B cell (primary cell): Measurements from ENCODE around the gene DCPS. TPM values are rescaled to one million over a fixed set of nuclear protein-coding genes. Genes with fewer than 3 reads are reported as not detected.

Source experiments
- ATAC-seq: fragments of 200-7000 bp; cut with Tn5 transposase; one replicate; pipeline ENCODE4 v1.10.0; 2021; ENCODE audit warnings: low read depth, mild to moderate bottlenecking, moderate number of reproducible peaks, moderate library complexity
- CTCF ChIA-PET: fragments of 350-600 bp; sonication (Branson Sonifier 250); formaldehyde crosslinking; loops from one replicate; lab custom pipeline; 2021; ENCODE audit warnings: antibody characterized with exemption, inconsistent platforms; lab: Charles Lee
- POLR2A ChIA-PET: fragments of 350-600 bp; sonication (Branson Sonifier 250); formaldehyde crosslinking; loops from one replicate; lab custom pipeline; 2021; ENCODE audit warnings: antibody characterized with exemption; lab: Charles Lee
- DNase-seq: peaks from one replicate; pipeline ENCODE4 v3.0.0; 2013
- H2AFZ ChIP-seq: 2 replicates; pipeline ENCODE4 v1.6.1; 2012; ENCODE audit warnings: mild to moderate bottlenecking, low read depth, low read length; ENCODE audit not compliant: insufficient read depth, poor library complexity, severe bottlenecking
- H3K27ac ChIP-seq, 2 donors: 1 replicate in 1 of 2; 2 replicates in 1 of 2; pipeline ENCODE4 v1.5.1; 2012 to 2013; ENCODE audit warnings: low read length in 2 of 2, mild to moderate bottlenecking in 2 of 2, moderate library complexity in 1 of 2
- H3K27me3 ChIP-seq, 4 experiments: fragments of 200-600 bp in 1 of 4; sonication (generic) in 1 of 4; replicated peaks in 1 of 4; 1 replicate in 2 of 4; 2 replicates in 2 of 4; pipeline versions ENCODE4 v1.6.1 to v1.7.0; 2013 to 2016; ENCODE audit warnings: low read length in 3 of 4, mild to moderate bottlenecking in 2 of 4, mixed read lengths in 1 of 4, moderate library complexity in 1 of 4; ENCODE audit not compliant: insufficient read depth in 4 of 4, control insufficient read depth in 3 of 4; ENCODE audit errors: control extremely low read depth in 1 of 4
- H3K36me3 ChIP-seq, 2 experiments: replicated peaks in 1 of 2; 1 replicate in 1 of 2; 2 replicates in 1 of 2; pipeline versions ENCODE4 v1.6.1 to v1.7.1; 2013; ENCODE audit warnings: low read length in 1 of 2; ENCODE audit not compliant: insufficient read depth in 2 of 2, control insufficient read depth in 1 of 2; ENCODE audit errors: control extremely low read depth in 1 of 2, extremely low read depth in 1 of 2
- H3K4me1 ChIP-seq, 2 donors: fragments of 200-600 bp in 1 of 2; sonication (generic) in 1 of 2; 1 replicate in 1 of 2; 2 replicates in 1 of 2; pipeline versions ENCODE4 v1.5.1 to v1.6.1; 2013 to 2017; ENCODE audit warnings: low read length in 2 of 2; ENCODE audit not compliant: control insufficient read depth in 2 of 2, insufficient read depth in 2 of 2
- H3K4me2 ChIP-seq: replicated peaks from 2 replicates; pipeline ENCODE3; 2012; ENCODE audit warnings: mild to moderate bottlenecking, low read depth, low read length; ENCODE audit not compliant: poor library complexity, severe bottlenecking
- H3K4me3 ChIP-seq, 5 experiments: fragments of 200-600 bp in 1 of 5; sonication (generic) in 1 of 5; 1 replicate in 3 of 5; 2 replicates in 2 of 5; pipeline versions ENCODE4 v1.5.1 to v1.7.0; 2011 to 2016; ENCODE audit warnings: low read length in 4 of 5, mild to moderate bottlenecking in 4 of 5, low read depth in 2 of 5, control low read depth in 1 of 5, moderate library complexity in 1 of 5; ENCODE audit not compliant: insufficient read depth in 1 of 5; ENCODE audit errors: control extremely low read depth in 1 of 5, extremely low read depth in 1 of 5
- H3K79me2 ChIP-seq: fragments of 200-600 bp; sonication (generic); one replicate; pipeline ENCODE4 v1.6.0; 2016; ENCODE audit warnings: low read length; ENCODE audit not compliant: control insufficient read depth, insufficient read depth
- H3K9ac ChIP-seq: fragments of 200-600 bp; sonication (generic); 2 replicates; pipeline ENCODE4 v1.6.1; 2017; ENCODE audit warnings: mild to moderate bottlenecking, low read length, moderate library complexity
- H3K9me3 ChIP-seq, 3 donors: one replicate each; pipeline versions ENCODE4 v1.6.1 to v1.7.1; 2013; ENCODE audit warnings: low read length in 2 of 3; ENCODE audit not compliant: control insufficient read depth in 2 of 3, insufficient read depth in 1 of 3; ENCODE audit errors: control extremely low read depth in 1 of 3
- H4K20me1 ChIP-seq: 2 replicates; pipeline ENCODE4 v1.6.0; 2012; ENCODE audit warnings: mild to moderate bottlenecking, low read length; ENCODE audit not compliant: insufficient read depth, control insufficient read depth, poor library complexity, severe bottlenecking
- H3K27ac Mint-ChIP-seq: one replicate; pipeline ENCODE4 v1.8.0; 2021; ENCODE audit warnings: mixed read lengths
- H3K27me3 Mint-ChIP-seq: one replicate; pipeline ENCODE4 v1.8.0; 2021; ENCODE audit warnings: mixed read lengths
- H3K4me1 Mint-ChIP-seq: one replicate; pipeline ENCODE4 v1.8.0; 2021; ENCODE audit warnings: mixed read lengths
- H3K4me3 Mint-ChIP-seq: one replicate; pipeline ENCODE4 v1.8.0; 2021; ENCODE audit warnings: mixed read lengths
- H3K9me3 Mint-ChIP-seq: one replicate; pipeline ENCODE4 v1.8.0; 2022; ENCODE audit warnings: mixed read lengths; ENCODE audit not compliant: insufficient read depth
- CTCF ChIP-seq: fragments of 200-600 bp; IDR thresholded peaks from one replicate; pipeline ENCODE4 v1.8.0; 2022; ENCODE audit warnings: antibody characterized with exemption, mild to moderate bottlenecking
- EZH2 ChIP-seq: IDR thresholded peaks from 2 replicates; pipeline ENCODE4 v1.6.1; 2012; ENCODE audit warnings: borderline replicate concordance, low read depth, mild to moderate bottlenecking, moderate library complexity, low read length; ENCODE audit not compliant: insufficient read depth, poor library complexity, severe bottlenecking
- WGBS: methylation state at CpG from one replicate; pipeline ENCODE4 v1.1.5; 2013; ENCODE audit warnings: missing lambda C conversion rate; ENCODE audit not compliant: insufficient coverage; 5-methylcytosine and 5-hydroxymethylcytosine counted together
- intact Hi-C: fragments of 100-400 bp; cut with micrococcal nuclease; formaldehyde crosslinking; loops from one replicate; pipeline ENCODE4 v1.10.0; 2022
- polyA plus RNA-seq: library from polyadenylated mRNA; depleted of rRNA; stranded (reverse); fragments of >200 nt; gene quantifications from 2 replicates; pipeline ENCODE4 v1.2.3, GENCODE V29; 2012
- total RNA-seq, 2 donors: library from RNA; stranded (reverse); fragments of 120-200 nt in 1 of 2; gene quantifications; 1 replicate in 1 of 2; 2 replicates in 1 of 2; pipeline versions ENCODE4 v1.2.3 to v1.2.4, GENCODE V29; 2013 to 2022

DCPS gene
- total and polyA plus RNA-seq, 2 donors (not counting 1 experiment from before 2014, with no cell fraction given): 21.7 to 37.1 TPM

DNA sequence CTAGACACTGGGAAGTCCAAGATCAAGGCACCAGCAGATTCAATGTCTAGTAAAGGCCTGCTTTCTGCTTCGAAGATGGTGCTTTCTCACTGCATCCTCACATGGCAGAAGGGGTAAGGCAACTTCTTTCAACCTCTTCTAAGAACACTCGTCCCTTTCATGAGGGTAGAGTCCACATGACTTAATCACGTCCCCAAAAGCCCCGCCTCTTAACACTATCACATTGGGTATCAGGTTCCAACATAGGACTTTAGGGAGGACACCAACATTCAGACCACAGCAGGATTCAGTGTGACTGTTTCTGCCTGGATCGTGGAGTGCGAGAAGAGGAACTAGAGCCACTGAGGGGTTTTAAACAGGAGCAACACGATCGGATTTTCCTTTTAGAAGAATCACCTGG is 24.7 kb upstream of the DCPS start:
- Histone ChIP-seq H3K4me1 (peaks cover 14 to 23% of the 10 kb centered on the region in 2 donors), H3K9ac (no peak overlapping the region), H2AFZ (no peak overlapping the region), H3K4me2 (no peak overlapping the region), H3K27ac (no peak overlapping the region), H3K27me3 (no peaks in the 10 kb centered on the region), H3K36me3 (peaks cover 0 to 16% of the 10 kb centered on the region in 2 experiments), H3K9me3 (no peaks in the 10 kb centered on the region), H3K4me3 (no peak overlapping the region), H3K79me2 (peaks cover 10% of the 10 kb centered on the region), H4K20me1 (no peaks in the 10 kb centered on the region)
- no peak overlapping the region for H3K27ac Mint-ChIP-seq
- H3K27me3 Mint-ChIP-seq: no peaks in the 10 kb centered on the region
- no peaks in the 10 kb centered on the region for H3K9me3 Mint-ChIP-seq
- TF ChIP-seq EZH2 (no peak), CTCF (no peak)
- H3K4me1 Mint-ChIP-seq: peaks cover 36% of the 10 kb centered on the region
- H3K4me3 Mint-ChIP-seq: no peak overlapping the region
- CTCF ChIA-PET: no interaction called here
- no peak for ATAC-seq
- WGBS: 97% methylated on average over 8 of the region's 8 CpGs
- POLR2A ChIA-PET: no interaction called here
- intact Hi-C loops: no loop called here
- no peak for DNase-seq

- peaks cover 17 to 31% of the 10 kb centered on the region in 2 donors for H3K4me1 ChIP-seq
- Mint-ChIP-seq H3K4me1 (peaks cover 44% of the 10 kb centered on the region), H3K27ac (peak overlapping the region; percentile 32), H3K27me3 (no peaks in the 10 kb centered on the region), H3K4me3 (peak overlapping the region; percentile 40), H3K9me3 (no peaks in the 10 kb centered on the region)
- ATAC-seq (no peak), DNase-seq (no peak)
- WGBS: 41% methylated on average over 4 of the region's 5 CpGs
- intact Hi-C loops: no loop called here
- no peaks in the 10 kb centered on the region for H4K20me1 ChIP-seq
- peak overlapping the region; percentile 22 for H3K4me2 ChIP-seq
- no peaks in the 10 kb centered on the region for H3K27me3 ChIP-seq
- peaks cover 18% of the 10 kb centered on the region for H3K79me2 ChIP-seq
- TF ChIP-seq CTCF (no peak), EZH2 (no peak)
- CTCF ChIA-PET: no interaction called here
- H3K36me3 ChIP-seq: peaks cover 0 to 7% of the 10 kb centered on the region in 2 experiments
- no peak overlapping the region for H3K27ac ChIP-seq
- no peak overlapping the region for H3K9ac ChIP-seq
- peak overlapping the region; percentile 74 for H2AFZ ChIP-seq
- H3K4me3 ChIP-seq: no peak overlapping the region
- no peaks in the 10 kb centered on the region for H3K9me3 ChIP-seq
- POLR2A ChIA-PET: interaction anchor here (0.6 kb wide), 1 partner anchor 20 kb away, joined by 6 read pairs; no protein-coding TSS in a partner anchor
Observed at GRCh38 chr11:126280595-126280994, 23.3 kb upstream of the DCPS start.
